IPS-NIHi11 (cell line): ENCODE measurements around the gene B3GAT2.
"Not testable (repeated sequence)": the region's sequence is repeated elsewhere in the genome, so short reads cannot be mapped to it uniquely, and the experiment has no call there.

Experiments used
- DNase-seq: peaks from one replicate; pipeline ENCODE4 v3.0.0; 2012; ENCODE audit warnings: mixed read lengths, low spot score

Gene B3GAT2

GRCh38 chr6:70956451-70957283 lies at the start of gene B3GAT2:
Gene B3GAT2, minus strand, starts transcription at chr6:70957060. Its CDS starts 631 bp downstream, at chr6:70956429.
- DNase-seq = peak; percentile 56

GRCh38 chr6:70998148-70998547 lies 41.3 kb upstream of the B3GAT2 start:
- DNase-seq = no peak

- DNase-seq = no peak
Measured at GRCh38 chr6:70997379-70997778, 40.5 kb upstream of the B3GAT2 start.

- no peak for DNase-seq
Measured at GRCh38 chr6:70996106-70996505, 39.2 kb upstream of the B3GAT2 start.

- DNase-seq = no peak
Measured at GRCh38 chr6:70995411-70995810, 38.6 kb upstream of the B3GAT2 start.

GRCh38 chr6:70991253-70991652 lies 34.4 kb upstream of the B3GAT2 start:
- DNase-seq = no peak

- no peak for DNase-seq
Measured at GRCh38 chr6:70985156-70985555, 28.3 kb upstream of the B3GAT2 start.

GRCh38 chr6:70982747-70983146 lies 25.9 kb upstream of the B3GAT2 start:
- no peak for DNase-seq

GRCh38 chr6:70980727-70981126 lies 23.9 kb upstream of the B3GAT2 start:
- DNase-seq = no peak

GRCh38 chr6:70973604-70974003 lies 16.7 kb upstream of the B3GAT2 start:
- no peak for DNase-seq

- DNase-seq = no peak
Measured at GRCh38 chr6:70967049-70967448, 10.2 kb upstream of the B3GAT2 start.

GRCh38 chr6:70957284-70957617 lies 391 bp upstream of the B3GAT2 start:
- DNase-seq = no peak

- DNase-seq = no peak
Measured at GRCh38 chr6:70956191-70956450, 739 bp downstream of the B3GAT2 start.

- DNase-seq = peak; percentile 89
Measured at GRCh38 chr6:70955441-70956190, 1.2 kb downstream of the B3GAT2 start.

GRCh38 chr6:70954750-70955149 lies 2.1 kb downstream of the B3GAT2 start:
- DNase-seq = no peak

GRCh38 chr6:70954176-70954575 lies 2.7 kb downstream of the B3GAT2 start:
- no peak for DNase-seq

- no peak for DNase-seq
Measured at GRCh38 chr6:70952608-70953165, 4.2 kb downstream of the B3GAT2 start.

- not testable (repeated sequence) for DNase-seq
Measured at GRCh38 chr6:70944321-70944720, 12.5 kb downstream of the B3GAT2 start.

- DNase-seq = no peak
Measured at GRCh38 chr6:70933853-70934252, 23.0 kb downstream of the B3GAT2 start.

- no peak for DNase-seq
Measured at GRCh38 chr6:70905742-70906141, 51.1 kb downstream of the B3GAT2 start.

GRCh38 chr6:70903665-70904452 lies 53.0 kb downstream of the B3GAT2 start:
- DNase-seq = no peak

- DNase-seq = no peak
Measured at GRCh38 chr6:70901324-70901723, 55.5 kb downstream of the B3GAT2 start.

GRCh38 chr6:70900047-70900446 lies 56.8 kb downstream of the B3GAT2 start:
- DNase-seq = no peak
